HG03520 (cell line): ENCODE results near the gene PPP2R5B.

ENCODE experiments used
- ATAC-seq: cut with Tn5 transposase; IDR thresholded peaks from one replicate; pipeline ENCODE4 v1.9.1; 2021; ENCODE audit warnings: mild to moderate bottlenecking, moderate library complexity; ENCODE audit not compliant: unreplicated experiment

The PPP2R5B gene

DNA sequence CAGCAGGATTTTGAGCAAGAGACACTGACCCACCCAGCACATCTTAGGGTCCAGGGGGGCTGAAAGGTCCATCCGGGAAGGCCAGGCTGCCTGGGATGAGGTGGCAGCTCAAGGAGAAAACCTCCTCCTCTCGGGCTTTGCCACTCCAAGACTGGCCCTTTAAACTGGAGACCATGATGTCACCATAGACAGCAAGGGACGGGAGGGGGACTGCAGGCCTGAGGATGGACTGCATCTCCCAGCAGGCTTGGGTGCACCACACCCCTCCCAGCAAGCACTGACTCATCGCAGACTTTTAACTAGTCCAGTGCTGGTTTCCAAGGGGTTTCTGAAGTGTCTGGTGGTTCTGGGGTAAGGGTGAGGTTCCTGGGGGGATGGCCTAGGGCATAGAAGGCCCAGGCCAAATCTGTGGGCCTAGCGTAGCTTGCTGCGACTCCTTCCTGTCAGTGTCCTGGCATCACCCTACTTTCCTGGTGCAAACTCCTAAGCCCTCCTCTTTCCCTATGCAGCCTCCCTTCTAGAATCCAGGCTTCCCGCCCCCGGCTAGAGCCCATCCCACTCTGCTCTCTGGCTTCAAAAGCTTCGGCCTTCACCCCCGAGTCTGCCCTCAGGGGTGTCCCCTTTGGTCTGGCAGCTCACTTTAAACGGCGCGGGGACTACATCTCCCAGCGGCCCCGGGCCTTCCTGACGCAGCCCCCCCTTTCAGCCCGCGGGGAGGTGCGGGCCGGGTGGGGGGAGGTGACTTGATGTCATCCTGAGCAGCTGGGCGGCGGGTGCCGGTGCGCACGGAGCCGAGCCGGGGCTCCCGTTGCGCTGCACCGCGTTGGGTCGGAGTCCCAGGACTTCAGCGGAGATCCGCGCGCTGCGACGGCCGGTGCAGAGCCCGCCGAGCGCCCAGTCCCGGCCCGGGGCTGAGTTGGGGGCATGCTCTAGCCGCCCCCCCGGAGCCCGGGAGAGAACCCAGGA is at the start of gene PPP2R5B:
TSS of gene PPP2R5B (plus strand) at position 746 of the 966 bp plus-strand sequence. CDS start 1,046 bp downstream, outside the sequence.
- ATAC-seq: peak; percentile 70

DNA sequence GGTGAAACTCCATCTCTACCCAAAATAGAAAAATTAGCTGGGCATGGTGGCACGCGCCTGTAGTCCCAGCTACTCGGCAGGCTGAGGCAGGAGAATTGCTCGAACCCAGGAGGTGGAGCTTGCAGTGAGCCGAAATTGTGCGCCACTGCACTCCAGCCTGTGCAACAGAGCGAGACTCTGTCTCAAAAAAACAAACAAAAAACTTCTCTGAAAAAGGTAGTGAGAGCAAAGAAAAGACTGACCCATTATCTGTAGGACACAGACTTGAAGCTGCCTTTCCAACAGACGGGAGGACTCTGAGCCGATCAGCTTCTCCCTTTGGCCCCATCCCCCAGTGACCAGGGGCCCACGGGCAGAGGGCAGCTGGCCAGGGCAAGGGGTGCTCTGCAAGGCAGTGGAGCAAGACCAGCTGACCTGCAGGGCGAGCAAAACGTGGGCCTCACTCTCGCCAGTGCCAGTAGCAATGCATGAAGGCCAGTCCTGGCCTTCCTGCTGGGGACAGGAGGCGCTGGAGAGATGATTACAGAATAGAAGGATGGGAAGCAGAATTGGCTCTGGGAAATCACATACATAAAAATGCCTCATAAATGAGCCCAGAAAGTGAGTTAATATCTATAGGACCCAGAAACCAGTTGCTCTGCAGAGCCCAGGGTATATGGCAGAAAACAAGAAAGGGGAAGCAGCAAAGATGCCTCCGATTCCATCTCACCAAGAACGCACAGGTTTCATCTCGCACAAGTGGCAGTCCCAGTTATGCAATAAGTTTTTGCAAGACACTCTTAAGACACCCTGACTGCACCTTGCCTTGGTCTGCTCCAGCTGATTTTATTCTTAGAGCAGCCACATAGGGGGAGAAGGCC is 48.9 kb upstream of the PPP2R5B start:
- ATAC-seq: no peak

GRCh38 chr11:64876229-64876750 is 48.2 kb upstream of the PPP2R5B start:
- no peak for ATAC-seq

- no peak for ATAC-seq
Observed at GRCh38 chr11:64876835-64877341, 47.6 kb upstream of the PPP2R5B start.

DNA sequence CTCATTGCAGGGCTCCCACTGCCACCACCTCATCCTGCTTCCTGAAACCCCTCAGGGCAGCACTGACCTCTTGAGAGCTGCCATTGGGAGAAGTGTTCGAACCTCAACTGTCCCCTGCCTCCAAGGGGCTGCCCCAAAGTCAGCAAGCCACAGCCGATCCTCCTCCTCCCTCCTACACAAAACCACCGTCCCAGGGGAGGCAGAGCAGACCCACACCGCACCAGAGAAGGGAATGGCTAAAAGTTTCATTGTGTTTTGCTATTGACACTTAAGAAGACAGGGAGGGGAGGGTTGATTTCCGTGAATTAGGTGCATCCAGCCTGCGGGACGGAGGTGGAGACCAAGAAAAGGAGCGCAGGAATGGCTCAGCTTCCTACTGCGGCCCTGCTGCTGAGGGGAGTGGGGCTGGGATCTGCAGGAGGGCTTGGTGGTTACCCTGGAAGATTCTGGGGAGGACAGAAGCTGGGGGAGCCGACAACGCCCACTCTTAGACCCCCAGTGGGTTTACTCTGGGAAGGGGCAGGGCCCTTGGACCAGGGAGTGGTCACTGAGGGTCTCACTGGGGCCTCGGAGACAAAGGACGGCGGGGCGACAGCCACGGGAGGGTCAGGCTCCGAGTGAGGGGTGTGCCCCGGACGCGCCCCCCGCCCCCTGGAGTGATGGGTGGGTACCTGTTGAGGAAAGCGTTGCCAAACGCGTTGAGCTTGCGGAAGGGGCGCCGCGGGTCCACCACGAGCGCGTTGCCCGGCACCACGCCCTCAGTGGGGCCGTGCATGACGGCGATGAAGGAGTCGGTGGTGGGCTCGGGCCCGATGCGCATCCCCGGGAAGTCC is 46.9 kb upstream of the PPP2R5B start:
- no peak for ATAC-seq

DNA sequence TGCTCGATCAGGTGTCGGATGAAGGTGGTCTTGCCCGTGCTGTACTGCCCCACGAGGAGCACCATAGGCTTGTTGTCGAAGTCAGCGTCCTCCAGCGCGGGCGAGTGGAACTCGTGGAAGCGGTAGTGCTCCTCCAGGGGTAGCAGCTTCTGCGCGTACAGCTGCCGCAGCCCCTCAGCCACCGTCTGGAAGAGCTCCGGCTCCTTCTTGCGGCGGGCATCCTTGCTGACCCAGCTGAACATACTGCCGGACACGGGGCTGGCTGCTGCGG is 46.3 kb upstream of the PPP2R5B start:
- ATAC-seq: no peak

- peak; percentile 69 for ATAC-seq
Observed at GRCh38 chr11:64878494-64879243, 45.8 kb upstream of the PPP2R5B start, which contains the start of gene EHD1. Gene EHD1 (minus strand): TSS chr11:64878621. CDS start chr11:64878464, 157 bp downstream.

DNA sequence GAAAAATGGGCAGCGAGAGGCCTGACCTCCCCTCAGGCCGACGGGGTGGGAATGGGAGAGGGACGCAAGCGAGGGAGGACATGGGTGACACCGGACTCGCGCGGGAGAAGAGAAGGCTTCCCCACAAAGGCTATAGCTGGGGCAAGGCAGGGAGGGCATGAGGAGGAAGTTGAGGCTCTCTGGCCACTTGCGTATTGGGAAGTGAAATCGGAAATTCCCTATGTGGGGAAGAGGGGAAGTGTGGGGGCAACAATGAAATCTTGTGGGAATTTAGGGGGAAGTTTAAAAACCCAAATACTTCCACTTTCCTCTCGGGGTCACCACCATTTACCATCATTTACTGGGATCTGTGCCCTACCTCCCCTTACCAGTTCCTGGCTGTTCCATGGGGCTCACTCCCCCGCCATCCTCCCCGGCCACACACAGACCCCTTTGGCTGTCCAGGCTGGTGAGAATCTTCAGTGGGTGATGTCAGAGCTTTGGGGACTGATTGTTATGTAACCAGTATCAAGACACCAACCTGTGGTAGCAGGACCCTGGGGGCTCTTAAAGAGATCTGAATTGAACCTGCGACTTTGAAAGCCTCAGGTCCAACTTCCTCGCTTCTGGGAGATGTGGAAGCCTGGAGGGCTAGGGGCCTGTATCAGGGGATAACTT is 45.1 kb upstream of the PPP2R5B start:
- ATAC-seq: no peak

- no peak for ATAC-seq
Observed at GRCh38 chr11:64880240-64881001, 44.1 kb upstream of the PPP2R5B start.

DNA sequence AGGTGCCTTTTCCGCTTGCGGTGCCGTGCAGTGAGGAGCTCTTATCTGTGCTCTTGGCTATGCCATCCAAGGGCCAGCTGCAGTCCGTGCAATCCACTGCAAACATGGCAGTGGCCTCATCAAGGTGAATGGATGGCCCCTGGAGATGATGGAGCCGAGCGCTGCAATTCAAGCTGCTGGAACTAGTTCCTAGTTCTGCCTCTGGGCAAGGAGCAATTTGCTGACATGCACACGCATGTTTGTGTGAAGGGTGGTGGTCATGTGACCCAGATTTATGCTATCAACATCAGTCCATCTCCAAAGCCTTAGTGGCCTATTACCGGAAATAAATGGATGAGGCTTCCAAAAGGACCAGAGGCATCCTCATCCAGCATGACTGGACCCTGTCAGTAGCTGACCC is 43.0 kb upstream of the PPP2R5B start:
- ATAC-seq: no peak

- no peak for ATAC-seq
Observed at GRCh38 chr11:64882243-64882642, 42.2 kb upstream of the PPP2R5B start.

GRCh38 chr11:64883575-64883974 is 40.9 kb upstream of the PPP2R5B start:
- no peak for ATAC-seq

GRCh38 chr11:64884019-64884418 is 40.5 kb upstream of the PPP2R5B start:
- ATAC-seq: no peak

GRCh38 chr11:64885367-64886286 is 38.9 kb upstream of the PPP2R5B start:
- no peak for ATAC-seq

DNA sequence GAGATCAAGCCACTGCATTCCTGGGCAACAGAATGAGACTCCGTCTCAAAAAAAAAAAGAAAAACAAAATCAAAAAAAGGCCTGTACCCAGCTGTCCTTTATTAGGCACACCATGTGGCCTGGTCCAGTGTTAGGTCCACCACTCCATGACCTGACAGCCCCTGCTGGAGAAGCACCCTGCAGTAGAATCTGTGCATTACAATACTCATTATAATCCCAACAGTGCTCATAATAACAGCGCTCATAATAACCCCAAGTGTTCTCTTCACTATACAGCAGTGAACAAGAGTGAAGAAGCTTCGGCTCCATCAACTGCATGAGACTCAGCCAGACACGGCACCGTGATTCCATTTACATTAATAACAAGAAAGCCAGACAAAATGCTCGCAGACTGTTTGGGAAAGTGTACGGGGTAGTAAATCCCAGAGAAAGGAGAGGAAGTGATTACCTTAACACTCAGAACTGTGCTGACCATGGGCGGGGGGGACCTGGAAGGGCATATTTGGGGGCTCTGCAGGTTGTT is 37.2 kb upstream of the PPP2R5B start:
- no peak for ATAC-seq

DNA sequence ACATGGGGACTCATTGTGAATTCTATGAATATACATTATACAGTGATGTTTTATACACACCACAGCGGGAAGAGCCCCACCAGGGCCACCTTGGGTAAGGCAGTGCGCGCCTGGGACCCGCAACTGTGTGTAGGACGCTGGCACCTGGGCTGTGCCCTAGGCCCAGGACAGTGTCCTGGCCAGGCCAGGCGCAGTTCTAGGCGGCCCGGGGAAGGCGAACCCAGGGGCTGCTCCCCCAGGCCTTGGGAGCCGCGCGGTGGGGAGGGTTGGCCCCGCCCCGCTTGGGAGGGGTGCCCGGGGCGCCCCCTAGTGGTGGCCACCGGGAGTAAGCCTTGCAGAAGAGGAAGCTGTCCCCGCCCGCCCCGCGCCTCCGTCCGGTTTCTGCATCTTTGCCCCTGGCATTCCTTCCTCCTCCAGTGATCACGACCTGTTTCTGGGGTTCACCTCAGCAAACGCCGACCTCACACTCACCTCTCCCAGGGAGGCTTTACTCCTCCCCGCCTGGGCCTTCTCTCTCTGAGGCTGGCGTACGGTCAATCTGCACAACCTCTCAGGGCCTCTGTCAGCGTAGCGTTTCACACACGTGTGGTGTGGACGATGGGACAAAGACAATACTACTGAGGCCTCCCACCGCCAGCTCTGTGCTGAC is 36.6 kb upstream of the PPP2R5B start:
- ATAC-seq: peak; percentile 56

GRCh38 chr11:64888406-64888728 is 36.1 kb upstream of the PPP2R5B start:
- ATAC-seq: no peak
